OCI-LY1 (cell line): Measurements from ENCODE around the gene DNALI1.
"Not testable (repeated sequence)": the region's sequence is repeated elsewhere in the genome, so short reads cannot be mapped to it uniquely, and the experiment has no call there.

ENCODE experiments used
- H2AFZ ChIP-seq: fragments of 200-600 bp; sonication (generic), shearing (Covaris generic); 2 replicates; pipeline ENCODE4 v1.6.0; 2014; ENCODE audit warnings: antibody characterized with exemption, mild to moderate bottlenecking, low read length
- H3F3A ChIP-seq: fragments of 200-600 bp; sonication (generic), shearing (Covaris generic); 2 replicates; pipeline ENCODE4 v1.6.0; 2014; ENCODE audit warnings: mild to moderate bottlenecking, antibody characterized with exemption, low read length, moderate library complexity; ENCODE audit not compliant: insufficient read depth
- H3K27ac ChIP-seq: fragments of 200-600 bp; sonication (generic); 2 replicates; pipeline ENCODE4 v1.5.1; 2014; ENCODE audit warnings: low read length, mixed run types, mild to moderate bottlenecking, low read depth; ENCODE audit not compliant: poor library complexity, severe bottlenecking
- H3K27me3 ChIP-seq: fragments of 200-600 bp; sonication (generic); 2 replicates; pipeline ENCODE4 v1.6.0; 2014; ENCODE audit warnings: antibody characterized with exemption, mild to moderate bottlenecking, low read length, moderate library complexity; ENCODE audit not compliant: insufficient read depth
- H3K36me3 ChIP-seq: fragments of 200-600 bp; sonication (generic); 2 replicates; pipeline ENCODE4 v1.6.1; 2014; ENCODE audit warnings: mild to moderate bottlenecking, antibody characterized with exemption, low read length, moderate library complexity, mixed read lengths; ENCODE audit not compliant: insufficient read depth
- H3K4me1 ChIP-seq: fragments of 200-600 bp; sonication (generic); 2 replicates; pipeline ENCODE4 v1.5.1; 2014; ENCODE audit warnings: mild to moderate bottlenecking, low read length, moderate library complexity; ENCODE audit not compliant: insufficient read depth, severe bottlenecking
- H3K4me2 ChIP-seq: fragments of 200-600 bp; sonication (generic), shearing (Covaris generic); 2 replicates; pipeline ENCODE4 v1.6.1; 2014; ENCODE audit warnings: low read length
- H3K4me3 ChIP-seq: fragments of 200-600 bp; sonication (generic); 2 replicates; pipeline ENCODE4 v1.5.1; 2014; ENCODE audit warnings: low read length, low read depth, mild to moderate bottlenecking, mixed read lengths; ENCODE audit not compliant: poor library complexity, severe bottlenecking
- H3K79me2 ChIP-seq: fragments of 200-600 bp; shearing (Covaris generic); 2 replicates; pipeline ENCODE4 v1.6.1; 2016; ENCODE audit warnings: mixed run types, low read length, mixed read lengths; ENCODE audit not compliant: insufficient read depth
- H3K9ac ChIP-seq: fragments of 200-600 bp; sonication (generic), shearing (Covaris generic); 2 replicates; pipeline ENCODE4 v1.6.1; 2014; ENCODE audit warnings: mild to moderate bottlenecking, low read length, mixed read lengths
- H3K9me2 ChIP-seq: fragments of 200-600 bp; sonication (generic), shearing (Covaris generic); 2 replicates; pipeline ENCODE4 v1.6.1; 2014; ENCODE audit warnings: low read depth, mild to moderate bottlenecking, low read length, mixed read lengths
- H3K9me3 ChIP-seq: fragments of 200-600 bp; shearing (Covaris generic); 2 replicates; pipeline ENCODE4 v1.6.1; 2014; ENCODE audit warnings: low read length, mixed read lengths
- H4K20me1 ChIP-seq: fragments of 200-600 bp; sonication (generic), shearing (Covaris generic); 2 replicates; pipeline ENCODE4 v1.6.0; 2016; ENCODE audit warnings: mild to moderate bottlenecking, low read length; ENCODE audit not compliant: insufficient read depth
- EZH2 ChIP-seq: fragments of 200-600 bp; sonication (generic), shearing (Covaris generic); IDR thresholded peaks from 2 replicates; pipeline ENCODE4 v1.8.0; 2017; ENCODE audit warnings: borderline replicate concordance, mixed run types, mild to moderate bottlenecking, antibody characterized with exemption, low read length, moderate library complexity, mixed read lengths
- TF ChIP-seq, protein P1 (sequence below): fragments of 200-600 bp; sonication (generic), shearing (Covaris generic); IDR thresholded peaks from 2 replicates; pipeline ENCODE4 v1.5.1; 2017; ENCODE audit warnings: mild to moderate bottlenecking, antibody characterized with exemption, low read length, moderate library complexity, mixed read lengths

DNALI1 gene

GRCh38 chr1:37514350-37515184 lies 42.2 kb upstream of the DNALI1 start, which contains the start of gene MEAF6:
Gene MEAF6 (minus strand): TSS chr1:37514766. CDS start chr1:37514746, 20 bp downstream.
- Histone ChIP-seq H3K79me2 (0 out of 2 replicates have a peak, but pooled peaks cover 4% of the 10 kb centered on the region), H3K4me2 (peak within 1 kb of the TSS; percentile 91), H2AFZ (no peak within 1 kb of the TSS), H3F3A (no peaks in the 10 kb centered on the region), H3K4me1 (peaks cover 21% of the 10 kb centered on the region), H3K9me3 (no peaks in the 10 kb centered on the region), H3K27ac (peak within 1 kb of the TSS; percentile 54), H4K20me1 (no peaks in the 10 kb centered on the region), H3K4me3 (peak within 1 kb of the TSS; percentile 93), H3K36me3 (peaks cover 18% of the 10 kb centered on the region; the same call in 1 of the 2 replicates), H3K9ac (peak within 1 kb of the TSS; percentile 96), H3K9me2 (no peaks in the 10 kb centered on the region), H3K27me3 (no peaks in the 10 kb centered on the region)
- TF ChIP-seq, protein P1, sequence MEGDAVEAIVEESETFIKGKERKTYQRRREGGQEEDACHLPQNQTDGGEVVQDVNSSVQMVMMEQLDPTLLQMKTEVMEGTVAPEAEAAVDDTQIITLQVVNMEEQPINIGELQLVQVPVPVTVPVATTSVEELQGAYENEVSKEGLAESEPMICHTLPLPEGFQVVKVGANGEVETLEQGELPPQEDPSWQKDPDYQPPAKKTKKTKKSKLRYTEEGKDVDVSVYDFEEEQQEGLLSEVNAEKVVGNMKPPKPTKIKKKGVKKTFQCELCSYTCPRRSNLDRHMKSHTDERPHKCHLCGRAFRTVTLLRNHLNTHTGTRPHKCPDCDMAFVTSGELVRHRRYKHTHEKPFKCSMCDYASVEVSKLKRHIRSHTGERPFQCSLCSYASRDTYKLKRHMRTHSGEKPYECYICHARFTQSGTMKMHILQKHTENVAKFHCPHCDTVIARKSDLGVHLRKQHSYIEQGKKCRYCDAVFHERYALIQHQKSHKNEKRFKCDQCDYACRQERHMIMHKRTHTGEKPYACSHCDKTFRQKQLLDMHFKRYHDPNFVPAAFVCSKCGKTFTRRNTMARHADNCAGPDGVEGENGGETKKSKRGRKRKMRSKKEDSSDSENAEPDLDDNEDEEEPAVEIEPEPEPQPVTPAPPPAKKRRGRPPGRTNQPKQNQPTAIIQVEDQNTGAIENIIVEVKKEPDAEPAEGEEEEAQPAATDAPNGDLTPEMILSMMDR = peak; percentile 66
- no peak for TF ChIP-seq EZH2

GRCh38 chr1:37515185-37516034 lies 41.3 kb upstream of the DNALI1 start:
- no peaks in the 10 kb centered on the region for H3K9me3 ChIP-seq
- peak overlapping the region; percentile 93 for H3K4me3 ChIP-seq
- TF ChIP-seq, protein P1 = no peak
- no peak for TF ChIP-seq EZH2
- H4K20me1 ChIP-seq = no peaks in the 10 kb centered on the region
- H3K4me2 ChIP-seq = peak overlapping the region; percentile 91
- H3K36me3 ChIP-seq = peaks cover 18% of the 10 kb centered on the region; the same call in 1 of the 2 replicates
- no peak overlapping the region for H2AFZ ChIP-seq
- H3K4me1 ChIP-seq = peaks cover 22% of the 10 kb centered on the region
- H3F3A ChIP-seq = no peaks in the 10 kb centered on the region
- H3K27ac ChIP-seq = peak overlapping the region; percentile 54
- no peaks in the 10 kb centered on the region for H3K27me3 ChIP-seq
- 0 out of 2 replicates have a peak, but pooled peaks cover 4% of the 10 kb centered on the region for H3K79me2 ChIP-seq
- no peaks in the 10 kb centered on the region for H3K9me2 ChIP-seq
- H3K9ac ChIP-seq = peak overlapping the region; percentile 96

- peaks cover 22% of the 10 kb centered on the region for H3K4me1 ChIP-seq
- H3K4me3 ChIP-seq = no peak overlapping the region
- no peaks in the 10 kb centered on the region for H4K20me1 ChIP-seq
- no peak overlapping the region for H3K27ac ChIP-seq
- no peak overlapping the region for H2AFZ ChIP-seq
- no peaks in the 10 kb centered on the region for H3F3A ChIP-seq
- H3K4me2 ChIP-seq = no peak overlapping the region
- no peaks in the 10 kb centered on the region for H3K9me3 ChIP-seq
- no peak for TF ChIP-seq EZH2
- TF ChIP-seq, protein P1 = no peak
- H3K79me2 ChIP-seq = 0 out of 2 replicates have a peak, but pooled peaks cover 4% of the 10 kb centered on the region
- no peak overlapping the region for H3K9ac ChIP-seq
- H3K36me3 ChIP-seq = 0 out of 2 replicates have a peak, but pooled peaks cover 4% of the 10 kb centered on the region
- no peaks in the 10 kb centered on the region for H3K27me3 ChIP-seq
- no peaks in the 10 kb centered on the region for H3K9me2 ChIP-seq
Observed at GRCh38 chr1:37517569-37517968, 39.2 kb upstream of the DNALI1 start.

- peaks cover 21% of the 10 kb centered on the region for H3K4me1 ChIP-seq
- not testable (repeated sequence) for H3K27me3 ChIP-seq, H2AFZ ChIP-seq, H3K9me3 ChIP-seq, H3K36me3 ChIP-seq, H3K27ac ChIP-seq, H4K20me1 ChIP-seq, H3K9ac ChIP-seq, H3K79me2 ChIP-seq, H3K9me2 ChIP-seq, H3F3A ChIP-seq, H3K4me3 ChIP-seq, H3K4me2 ChIP-seq
Observed at GRCh38 chr1:37518241-37518640, 38.5 kb upstream of the DNALI1 start.
